Sigmoid colon (tissue), 4 donors: ENCODE data around the gene ACOT4.

Source experiments
- CTCF ChIP-seq, 4 experiments: fragments of 450-650 bp in 3 of 4; fragments of 200-600 bp in 1 of 4; IDR thresholded peaks; one replicate each; pipeline ENCODE4 v1.5.1; 2016 to 2019; ENCODE audit warnings: antibody characterized with exemption in 4 of 4, mild to moderate bottlenecking in 3 of 4, moderate library complexity in 2 of 4
- EP300 ChIP-seq, 4 donors: sonication (generic); formaldehyde crosslinking; IDR thresholded peaks; one replicate each; pipeline ENCODE4 v1.6.1; 2017; ENCODE audit warnings: antibody characterized with exemption in 4 of 4
- POLR2A ChIP-seq, 2 donors: fragments of 450-650 bp; IDR thresholded peaks; one replicate each; pipeline ENCODE4 v1.6.1; 2016; ENCODE audit warnings: antibody characterized with exemption in 2 of 2, mild to moderate bottlenecking in 2 of 2, moderate library complexity in 2 of 2
- POLR2AphosphoS5 ChIP-seq, 4 donors: sonication (generic); formaldehyde crosslinking; IDR thresholded peaks; one replicate each; pipeline ENCODE4 v1.6.1; 2017; ENCODE audit warnings: antibody characterized with exemption in 4 of 4

- TF ChIP-seq CTCF (IDR thresholded peaks at IDR 0.05), result no peak
- TF ChIP-seq POLR2AphosphoS5 (IDR thresholded peaks at IDR 0.05), result no peak
- no peak for TF ChIP-seq POLR2A (IDR thresholded peaks at IDR 0.05)
- TF ChIP-seq EP300 (IDR thresholded peaks at IDR 0.05), result no peak
Measured at GRCh38 chr14:73602994-73603393, 11.3 kb downstream of the ACOT4 start.
